ENCODE measurements around the gene EFNB2. TPM values are rescaled to one million over a fixed set of nuclear protein-coding genes. Genes with fewer than 3 reads are reported as not detected.

Gene EFNB2
- total and polyA plus RNA-seq, 2 of the 8 experiments (the other 6 are each of a cell fraction or from before 2014, with no cell fraction given) = 8.2 to 12.0 TPM

- TF ChIP-seq TAF1 (IDR thresholded peaks at IDR 0.05; ENCODE audit: low read depth, low read length) (no peak), CHD1 (IDR thresholded peaks at IDR 0.05; ENCODE audit: low read depth, low read length) (no peak), SP4 (IDR thresholded peaks at IDR 0.05; ENCODE audit: low read length) (no peak), GABPA (IDR thresholded peaks at IDR 0.05; ENCODE audit: borderline replicate concordance, insufficient read depth, low read length) (no peak), CREB1 (IDR thresholded peaks at IDR 0.05) (no peak), PHF8 (conservative IDR thresholded peaks at IDR 0.05; ENCODE audit: low read depth, low read length) (no peak)
Measured at GRCh38 chr13:106569233-106570095, 34.0 kb upstream of the EFNB2 start (continued).

Measured in H1 (cell line).